SH-SY5Y (cell line): ENCODE data around the gene FGF12.

Experiments
- GATA2 ChIP-seq: IDR thresholded peaks from 2 replicates; pipeline ENCODE4 v1.6.1; 2011; ENCODE audit warnings: mild to moderate bottlenecking, low read depth, low read length
- GATA3 ChIP-seq: IDR thresholded peaks from 2 replicates; pipeline ENCODE4 v1.6.1; 2011; ENCODE audit warnings: low read depth, mild to moderate bottlenecking, low read length, moderate library complexity

DNA sequence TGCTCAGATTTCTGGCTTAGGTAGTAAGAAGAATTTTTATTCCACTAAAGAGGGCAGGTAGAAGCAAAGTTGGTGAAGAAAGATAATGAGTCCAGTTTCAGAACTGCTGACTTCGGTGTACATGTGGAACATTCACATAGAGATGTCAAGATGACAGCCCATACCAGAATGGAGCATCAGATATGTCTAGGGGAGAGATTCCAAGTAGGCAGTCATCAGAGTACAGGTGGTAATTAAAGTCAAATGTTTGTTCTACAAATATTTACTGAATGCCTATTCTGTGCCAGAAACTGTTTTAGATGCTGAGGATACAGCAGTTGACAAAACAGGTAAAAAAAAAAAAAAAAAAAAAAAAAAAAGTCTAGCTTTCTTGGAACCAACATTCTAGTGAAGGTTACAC is 81.9 kb downstream of the FGF12 start:
- TF ChIP-seq GATA3 = no peak
- TF ChIP-seq GATA2 = no peak
